Stimulated activated CD4-positive, alpha-beta T cell treated with anti-CD3 and anti-CD28 coated beads, TNF-alpha, amount 100 ng/mL, for 1 hour (primary cell): ENCODE results near the gene PSMD9.
"Not testable (repeated sequence)": the region's sequence is repeated elsewhere in the genome, so short reads cannot be mapped to it uniquely, and the experiment has no call there.

ENCODE experiments used
- DNase-seq, 3 donors: peaks; one replicate each; pipeline ENCODE4 v3.0.0-alpha.2; 2020; ENCODE audit warnings: low read depth in 3 of 3, low spot score in 1 of 3

PSMD9 gene

GRCh38 chr12:121921066-121921465 lies 32.5 kb downstream of the PSMD9 start:
- DNase-seq, result no peak

DNA sequence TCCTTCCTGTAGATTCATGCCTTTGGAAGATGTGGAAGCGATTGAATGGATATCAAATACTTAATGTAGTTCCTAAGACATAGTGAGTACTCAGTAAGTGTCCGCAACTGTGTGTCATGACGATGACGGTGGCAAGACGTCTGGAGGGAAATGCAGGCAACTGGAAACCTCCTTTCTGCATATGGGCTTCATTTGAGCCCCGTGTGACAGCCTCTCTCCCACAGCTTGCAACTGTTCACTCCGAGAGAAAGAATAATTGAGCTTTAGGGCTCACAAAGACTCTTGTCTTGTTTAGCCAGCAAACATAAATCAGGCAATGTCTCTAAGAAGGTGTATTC lies 36.7 kb downstream of the PSMD9 start:
- no peak for DNase-seq

DNA sequence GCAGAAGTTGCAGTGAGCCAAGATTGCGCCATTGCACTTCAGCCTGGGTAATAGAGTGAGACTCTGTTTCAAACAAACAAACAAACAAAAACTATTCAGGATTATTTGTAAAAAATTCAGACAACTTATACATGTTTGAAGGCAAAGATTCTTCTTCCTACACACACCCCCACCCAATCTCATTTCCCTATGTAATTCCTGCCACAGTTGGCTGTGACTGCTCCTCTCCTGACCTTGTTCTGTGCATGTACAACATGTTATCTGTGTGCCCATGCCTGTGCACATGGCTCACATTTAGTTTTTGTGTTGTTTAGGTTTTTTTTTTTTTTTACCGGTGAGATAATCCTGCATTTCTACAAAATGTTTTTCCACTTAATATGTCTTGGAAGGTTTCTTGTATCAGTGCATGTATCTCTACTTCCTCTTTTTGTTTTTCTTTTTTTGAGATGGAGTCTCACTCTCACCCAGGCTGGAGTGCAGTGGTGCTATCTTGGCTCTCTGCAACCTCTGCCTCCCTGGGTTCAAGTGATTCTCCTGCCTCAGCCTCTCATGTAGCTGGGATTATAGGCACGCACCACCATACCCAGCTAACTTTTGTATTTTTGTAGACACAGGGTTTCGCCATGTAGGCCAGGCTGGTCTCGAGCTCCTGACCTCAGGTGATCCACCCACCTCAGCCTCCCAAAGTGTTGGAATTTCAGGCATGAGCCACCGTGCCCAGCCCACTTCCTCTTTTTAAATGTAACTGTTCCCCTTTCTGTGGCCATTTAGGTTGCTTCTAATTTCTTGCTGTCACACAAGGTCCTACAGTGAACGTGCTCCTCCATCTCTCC lies 38.5 kb downstream of the PSMD9 start:
- no peak for DNase-seq

GRCh38 chr12:121927813-121928212 lies 39.2 kb downstream of the PSMD9 start:
- DNase-seq, result no peak

DNA sequence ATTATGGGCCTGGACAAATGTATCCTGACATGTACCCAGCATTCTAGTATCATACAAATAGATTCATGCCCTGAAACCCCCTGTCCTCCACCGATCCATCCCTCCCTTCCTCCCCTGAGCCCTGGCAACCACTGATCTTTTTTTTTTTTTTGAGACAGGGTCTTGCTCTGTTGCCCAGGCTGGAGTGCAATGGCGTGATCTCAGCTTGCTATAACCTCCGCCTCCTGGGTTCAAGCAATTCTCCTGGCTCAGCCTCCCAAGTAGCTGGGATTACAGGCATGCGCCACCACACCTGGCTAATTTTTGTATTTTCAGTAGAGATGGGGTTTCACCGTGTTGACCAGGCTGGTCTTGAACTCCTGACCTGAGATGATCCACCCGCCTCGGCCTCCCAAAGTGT lies 41.0 kb downstream of the PSMD9 start:
- not testable (repeated sequence) for DNase-seq

DNA sequence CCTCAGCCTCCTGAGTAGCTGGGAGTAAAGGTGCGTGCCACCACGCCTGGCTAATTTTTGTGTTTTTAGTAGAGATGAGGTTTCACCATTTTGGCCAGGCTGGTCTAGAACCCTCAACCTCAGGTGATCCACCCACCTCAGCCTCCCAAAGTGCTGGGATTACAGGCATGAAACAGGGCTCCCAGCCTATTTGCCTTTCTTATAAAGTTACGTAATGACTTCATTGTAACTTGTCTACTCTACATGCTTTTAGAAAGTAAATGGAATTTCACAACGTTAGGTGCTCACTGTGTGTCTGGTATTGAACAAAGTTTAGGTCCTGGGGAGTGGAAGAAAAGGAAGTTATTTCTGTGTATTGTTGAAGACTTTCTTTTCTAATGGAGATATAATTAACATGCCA lies 42.3 kb downstream of the PSMD9 start:
- no peak for DNase-seq

GRCh38 chr12:121932176-121932536 lies 43.6 kb downstream of the PSMD9 start:
- DNase-seq, result no peak

DNA sequence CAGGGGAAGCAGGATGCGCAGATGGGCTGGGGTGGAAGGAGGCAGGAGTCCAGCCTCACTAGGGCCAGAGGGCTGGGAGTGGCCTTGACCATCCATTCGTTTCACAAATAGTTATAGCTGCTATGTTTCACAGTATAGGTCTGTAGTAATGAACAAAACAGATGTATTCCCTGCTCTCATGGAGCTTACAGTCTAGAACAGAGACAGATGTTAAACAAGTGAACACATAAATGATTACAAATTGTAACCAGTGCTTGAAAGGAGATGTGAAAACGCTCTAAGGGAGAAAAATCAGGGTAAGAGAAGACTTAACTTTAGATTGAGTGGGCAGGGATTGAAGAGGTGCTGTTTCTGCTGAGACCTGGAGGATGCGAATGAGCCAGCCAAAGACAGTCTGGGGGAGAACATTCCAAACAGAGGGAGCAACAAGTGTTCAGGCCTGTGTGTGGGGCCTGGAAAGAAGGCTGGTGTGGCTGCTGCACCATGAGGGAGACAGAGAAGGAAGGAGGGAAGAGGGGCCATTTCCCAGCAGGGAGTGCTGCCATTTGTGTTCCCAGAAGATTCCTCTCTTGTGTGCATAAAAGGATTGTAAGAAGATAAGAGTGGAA lies 44.4 kb downstream of the PSMD9 start:
- no peak for DNase-seq

- no peak for DNase-seq
Observed at GRCh38 chr12:121933522-121934308, 45.1 kb downstream of the PSMD9 start.

DNA sequence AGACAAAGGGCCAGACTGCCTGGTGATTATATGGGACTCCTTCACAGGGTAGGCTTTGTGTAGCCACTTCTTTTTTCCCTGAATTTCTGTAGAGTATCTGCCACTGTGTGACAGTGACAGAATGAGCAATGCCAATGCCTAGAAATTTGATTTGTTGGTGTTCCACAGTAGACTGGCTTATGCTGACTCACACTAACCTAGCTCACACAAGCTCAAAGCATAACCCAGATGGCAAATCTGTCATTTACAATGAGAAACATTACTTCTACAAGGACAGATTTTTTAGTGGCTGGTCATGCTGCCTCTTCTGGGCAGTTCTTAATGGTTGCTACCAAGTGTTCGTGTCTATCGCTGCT lies 45.7 kb downstream of the PSMD9 start:
- no peak for DNase-seq

DNA sequence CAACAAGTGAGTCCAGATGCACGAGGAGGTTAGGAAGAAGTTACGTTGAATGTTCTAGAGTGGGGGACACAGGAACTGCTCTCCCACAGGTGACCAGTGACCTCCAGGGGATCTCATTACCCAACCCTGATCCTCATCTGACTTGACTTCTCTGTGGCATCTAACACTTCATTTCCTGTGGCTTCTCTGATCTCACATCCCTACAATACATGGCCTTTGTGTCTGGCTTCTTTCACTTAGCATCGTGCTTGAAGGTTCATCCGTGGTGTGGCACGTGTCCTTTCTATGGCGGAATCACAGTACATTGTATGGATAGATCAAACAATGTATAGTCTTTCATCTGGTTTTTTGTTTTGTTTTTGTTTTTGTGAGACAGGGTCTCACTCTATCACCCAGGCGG lies 49.1 kb downstream of the PSMD9 start:
- no peak for DNase-seq

DNA sequence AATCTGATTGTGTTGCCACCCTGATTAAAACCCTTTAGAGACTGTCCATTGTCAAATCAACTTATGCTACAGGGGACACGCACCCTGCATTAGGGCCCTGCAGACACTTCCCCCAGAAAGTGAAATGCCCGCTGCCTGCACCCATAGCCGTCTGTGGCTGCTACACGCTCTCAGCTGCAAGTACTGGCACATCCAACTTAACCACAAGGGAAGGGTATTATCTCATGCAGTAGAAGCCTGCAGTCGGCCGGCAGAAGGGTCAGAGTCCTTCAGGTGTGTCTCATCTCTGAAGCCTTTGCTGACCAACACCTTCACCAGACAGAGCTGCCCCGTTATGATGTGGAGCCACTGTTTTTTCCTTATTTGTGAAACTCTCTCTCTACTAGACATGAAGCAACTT lies 50.6 kb downstream of the PSMD9 start:
- no peak for DNase-seq

- DNase-seq, result no peak
Observed at GRCh38 chr12:121939992-121940766, 51.6 kb downstream of the PSMD9 start.

DNA sequence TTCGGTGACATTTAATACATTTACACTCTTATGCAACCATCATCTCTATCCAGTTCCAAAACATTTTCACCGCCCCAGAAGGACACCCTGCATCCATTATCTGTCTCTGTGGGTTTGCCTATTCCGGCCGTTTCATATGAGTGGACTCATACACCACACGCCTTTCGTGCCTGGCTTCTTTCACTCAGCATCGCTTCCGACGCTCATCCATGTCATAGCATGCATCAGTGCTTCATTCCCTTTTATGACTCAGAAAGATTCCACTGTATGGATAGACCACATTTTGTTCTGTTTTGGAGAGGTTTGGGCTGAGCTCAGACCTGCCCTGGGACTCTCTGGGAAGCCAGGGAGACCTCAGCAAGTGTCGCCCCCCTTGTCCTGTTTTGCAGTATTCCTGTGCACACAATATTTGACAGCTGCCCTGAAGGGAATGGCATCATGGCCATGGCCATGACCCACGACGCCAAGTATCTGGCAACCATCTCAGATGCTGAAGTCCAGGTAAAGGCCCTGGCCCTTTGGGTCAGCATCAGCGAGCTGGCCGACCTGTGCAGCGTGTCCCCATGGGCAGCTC lies 53.6 kb downstream of the PSMD9 start:
- no peak for DNase-seq

GRCh38 chr12:121943926-121944325 lies 55.3 kb downstream of the PSMD9 start:
- DNase-seq, result no peak

- DNase-seq, result no peak
Observed at GRCh38 chr12:121946313-121947025, 57.9 kb downstream of the PSMD9 start.

GRCh38 chr12:121947981-121948380 lies 59.4 kb downstream of the PSMD9 start:
- DNase-seq, result no peak

GRCh38 chr12:121949648-121950397 lies 61.2 kb downstream of the PSMD9 start:
- DNase-seq, result no peak

DNA sequence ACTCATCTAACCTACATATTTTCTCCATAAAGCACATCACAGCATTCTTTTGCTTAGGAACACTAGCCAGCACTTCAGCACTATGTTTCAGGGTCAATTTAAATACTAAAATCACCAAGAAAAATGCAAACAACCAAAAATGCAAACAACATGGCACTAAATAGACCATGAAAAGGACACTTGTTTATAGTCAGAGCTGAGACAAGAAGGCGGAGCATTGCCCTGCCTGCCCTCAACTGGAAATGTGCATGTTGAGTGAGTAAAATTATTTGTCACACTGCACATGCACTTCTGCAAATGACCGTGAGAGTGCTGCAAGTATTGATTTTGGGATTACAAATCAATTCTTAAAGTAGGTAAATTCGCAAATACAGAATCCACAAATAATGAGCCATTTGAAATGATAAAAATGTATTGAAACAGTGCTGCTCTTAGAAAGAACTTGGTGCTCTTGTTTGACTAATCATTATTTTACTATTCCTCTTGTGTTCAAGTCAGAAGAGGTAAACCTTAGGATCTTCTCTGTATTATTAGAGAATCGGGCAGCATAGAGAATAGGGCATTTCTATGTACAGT lies 64.6 kb downstream of the PSMD9 start:
- no peak for DNase-seq

GRCh38 chr12:121953695-121954094 lies 65.1 kb downstream of the PSMD9 start:
- no peak for DNase-seq
